ENCODE measurements around the gene TRIM3. TPM values are rescaled to one million over a fixed set of nuclear protein-coding genes. Genes with fewer than 3 reads are reported as not detected.

Gene TRIM3
- total RNA-seq, 1 experiment from 2014 or later, result 14.4 TPM

GRCh38 chr11:6489306-6489705 is 15.6 kb upstream of the TRIM3 start:
- WGBS (ENCODE audit: extremely low coverage, insufficient read length, low lambda C conversion rate), result no CpG with 5 or more reads among the region's 4 CpGs
- Histone ChIP-seq H3T11ph (ENCODE audit: low read length) (no peak overlapping the region), H3K9ac (ENCODE audit: extremely low read depth, insufficient read length, low read length) (no peak overlapping the region)

More at GRCh38 chr11:6489306-6489705, 15.6 kb upstream of the TRIM3 start:
- no peak for TF ChIP-seq CTCF (conservative IDR thresholded peaks at IDR 0.05)
- Histone ChIP-seq H2AFZ (ENCODE audit: low read length) (no peak overlapping the region), H3K27me3 (ENCODE audit: insufficient read depth, low read length) (no peaks in the 10 kb centered on the region), H3K23ac (ENCODE audit: insufficient read length, low read depth, low read length) (no peak overlapping the region), H3K27ac (ENCODE audit: insufficient read length, low read depth, low read length) (no peak overlapping the region), H3K4ac (ENCODE audit: low read depth, low read length) (no peak overlapping the region), H4K8ac (replicated peaks; ENCODE audit: insufficient read length, low read depth, low read length) (no peak overlapping the region), H3K79me2 (ENCODE audit: insufficient read depth, low read length) (no peaks in the 10 kb centered on the region), H3K56ac (ENCODE audit: insufficient read length, low read depth, low read length) (no peak overlapping the region), H2BK20ac (ENCODE audit: low read depth, low read length, poor library complexity, severe bottlenecking) (no peak overlapping the region), H3K18ac (ENCODE audit: insufficient read length, low read depth, low read length) (no peak overlapping the region), H3K79me1 (ENCODE audit: insufficient read depth, low read depth, low read length, poor library complexity, severe bottlenecking) (no peaks in the 10 kb centered on the region), H2BK12ac (ENCODE audit: insufficient read length, low read depth, low read length) (no peak overlapping the region), H2AK5ac (ENCODE audit: insufficient read length, low read length) (no peak overlapping the region), H3K4me1 (ENCODE audit: insufficient read depth, low read length) (no peaks in the 10 kb centered on the region), H3K9me3 (ENCODE audit: control insufficient read depth, low read depth, low read length) (no peaks in the 10 kb centered on the region), H2BK15ac (ENCODE audit: low read depth, low read length) (no peak overlapping the region), H3K14ac (ENCODE audit: insufficient read depth, low read length) (no peak overlapping the region), H4K5ac (ENCODE audit: insufficient read length, low read depth, low read length) (no peak overlapping the region), H3K23me2 (ENCODE audit: insufficient read length, low read depth, low read length, poor library complexity, severe bottlenecking) (no peaks in the 10 kb centered on the region), H4K91ac (ENCODE audit: insufficient read length, low read depth, low read length) (no peak overlapping the region), H4K20me1 (ENCODE audit: control insufficient read depth, insufficient read depth, insufficient read length) (no peaks in the 10 kb centered on the region), H2BK120ac (ENCODE audit: low read depth, low read length, poor library complexity, severe bottlenecking) (no peak overlapping the region), H2BK5ac (ENCODE audit: insufficient read length, low read length) (no peak overlapping the region), H3K4me2 (ENCODE audit: insufficient read depth, insufficient read length, low read length) (no peak overlapping the region)
- no peak overlapping the region for H3K4me3 Mint-ChIP-seq
- H3K4me1 Mint-ChIP-seq, result no peaks in the 10 kb centered on the region
- H3K36me3 Mint-ChIP-seq (ENCODE audit: insufficient read depth in 1 of 3, low read depth in 3 of 3), result peaks cover 0 to 5% (median 3%) of the 10 kb centered on the region in 3 experiments; a peak in 5 of 7 replicates
- H3K27me3 Mint-ChIP-seq (ENCODE audit: low read depth), result no peaks in the 10 kb centered on the region
- no peak for DNase-seq
- H3K9me3 Mint-ChIP-seq, result no peaks in the 10 kb centered on the region
- no peak overlapping the region for H3K27ac Mint-ChIP-seq

Data from H9 (cell line).